Brain pericyte (primary cell): ENCODE data around the gene FAM25G.

Source experiments
- DNase-seq: peaks from one replicate; pipeline ENCODE4 v3.0.0-alpha.2; 2012; ENCODE audit warnings: low read depth, low spot score

FAM25G gene

GRCh38 chr10:47449102-47449978, 42.2 kb downstream of the FAM25G start:
- DNase-seq: no peak

- DNase-seq: no peak
These were observed 43.8 kb downstream of the FAM25G start for GRCh38 chr10:47447705-47448104.

GRCh38 chr10:47447209-47447608, 44.3 kb downstream of the FAM25G start:
- no peak for DNase-seq

GRCh38 chr10:47445720-47446119, 45.8 kb downstream of the FAM25G start:
- no peak for DNase-seq

GRCh38 chr10:47444047-47444446, 47.5 kb downstream of the FAM25G start:
- no peak for DNase-seq

GRCh38 chr10:47443145-47443544, 48.4 kb downstream of the FAM25G start:
- no peak for DNase-seq

- no peak for DNase-seq
These were observed 49.1 kb downstream of the FAM25G start for GRCh38 chr10:47442351-47442750.

GRCh38 chr10:47441938-47442337, 49.6 kb downstream of the FAM25G start:
- no peak for DNase-seq

- no peak for DNase-seq
These were observed 51.3 kb downstream of the FAM25G start for GRCh38 chr10:47440207-47440606.

- no peak for DNase-seq
These were observed 52.5 kb downstream of the FAM25G start for GRCh38 chr10:47438857-47439474.
